ENCODE measurements around the gene HSD11B2. TPM values are rescaled to one million over a fixed set of nuclear protein-coding genes. Genes with fewer than 3 reads are reported as not detected.

Gene HSD11B2
- total RNA-seq, 1 experiment from 2014 or later = 5.3 TPM

DNA sequence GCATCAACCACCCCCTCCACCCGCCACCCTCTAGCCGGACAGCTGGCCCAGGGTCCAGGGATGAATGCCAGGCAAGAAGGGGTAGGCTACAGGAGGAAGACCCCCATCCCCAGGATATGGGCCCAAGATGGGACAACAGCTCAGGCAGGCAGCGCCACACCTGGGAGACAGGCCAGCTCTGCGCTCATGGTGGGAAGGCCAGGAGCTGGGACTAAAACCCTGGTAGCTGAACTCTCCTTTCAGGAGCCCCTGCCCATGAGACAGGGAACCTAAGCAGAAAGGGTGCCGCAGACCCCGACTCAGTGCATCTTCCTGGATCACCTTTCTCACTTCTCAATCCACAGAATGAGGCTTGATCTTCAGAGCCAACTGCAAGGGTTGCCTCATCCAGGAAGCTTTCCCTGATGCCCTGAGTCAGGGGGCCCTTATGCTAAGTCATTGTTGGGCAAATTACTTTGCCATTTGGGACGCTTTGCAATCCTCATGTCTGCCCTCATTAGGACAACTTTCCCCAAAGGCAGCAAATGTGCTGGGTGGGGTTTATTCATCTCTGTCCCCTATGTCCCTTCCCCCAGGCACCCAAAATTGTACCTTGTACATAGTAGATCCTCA, 23.6 kb upstream of the HSD11B2 start:
- H3K9me3 ChIP-seq (ENCODE audit: insufficient read depth, low read depth) = no peaks in the 10 kb centered on the region
- no peak for DNase-seq
- TF ChIP-seq CTCF (conservative IDR thresholded peaks at IDR 0.05) = no peak
- no peak for TF ChIP-seq EZH2 (IDR thresholded peaks at IDR 0.05; ENCODE audit: low read depth)
- ChIA-PET POLR2A (ENCODE audit: unreplicated experiment) (no interaction called here), CTCF (interaction anchor here (0.6 kb wide), 1 partner anchor 61 kb away, joined by 3 read pairs; no protein-coding TSS in a partner anchor)
- no peaks in the 10 kb centered on the region for H3K27me3 ChIP-seq (ENCODE audit: insufficient read depth, low read depth)
- no TSS peak for BruUV-seq (replicated peaks)
- H3K36me3 ChIP-seq (ENCODE audit: low read depth) = no peaks in the 10 kb centered on the region
- H3K4me2 ChIP-seq = no peak overlapping the region
- no peak overlapping the region for H3K4me3 ChIP-seq
- intact Hi-C loops (cut with micrococcal nuclease; ENCODE audit: unreplicated experiment) = no loop called here
- H3K9me2 ChIP-seq (ENCODE audit: insufficient read depth) = no peaks in the 10 kb centered on the region
- H3K27ac ChIP-seq = no peak overlapping the region
- no peaks in the 10 kb centered on the region for H3K79me2 ChIP-seq (ENCODE audit: low read depth)
- H2AFZ ChIP-seq = no peak overlapping the region
- H3K4me1 ChIP-seq (replicated peaks; ENCODE audit: insufficient read depth) = peaks cover 36% of the 10 kb centered on the region
- peaks cover 18% of the 10 kb centered on the region; the same call in 1 of the 2 replicates for H3F3A ChIP-seq (ENCODE audit: insufficient read depth, low read depth)
- H4K20me1 ChIP-seq (ENCODE audit: insufficient read depth) = no peaks in the 10 kb centered on the region

- Histone ChIP-seq H3K79me2 (ENCODE audit: low read depth) (no peaks in the 10 kb centered on the region), H3F3A (ENCODE audit: insufficient read depth, low read depth) (peaks cover 18% of the 10 kb centered on the region; the same call in 1 of the 2 replicates), H3K27ac (no peak overlapping the region), H2AFZ (no peak overlapping the region), H3K4me1 (replicated peaks; ENCODE audit: insufficient read depth) (peaks cover 36% of the 10 kb centered on the region), H3K4me2 (no peak overlapping the region), H4K20me1 (ENCODE audit: insufficient read depth) (no peaks in the 10 kb centered on the region), H3K36me3 (ENCODE audit: low read depth) (no peaks in the 10 kb centered on the region), H3K4me3 (no peak overlapping the region), H3K9me3 (ENCODE audit: insufficient read depth, low read depth) (no peaks in the 10 kb centered on the region), H3K9me2 (ENCODE audit: insufficient read depth) (no peaks in the 10 kb centered on the region), H3K27me3 (ENCODE audit: insufficient read depth, low read depth) (no peaks in the 10 kb centered on the region)
- BruUV-seq (replicated peaks) = no TSS peak
- intact Hi-C loops (cut with micrococcal nuclease; ENCODE audit: unreplicated experiment) = no loop called here
- ChIA-PET POLR2A (ENCODE audit: unreplicated experiment) (interaction anchor here (0.6 to 0.7 kb wide), 3 partner anchors 14 to 154 kb away, joined by 3 to 6 read pairs (median 3); no protein-coding TSS in a partner anchor), CTCF (no interaction called here)
- no peak for DNase-seq
- TF ChIP-seq EZH2 (IDR thresholded peaks at IDR 0.05; ENCODE audit: low read depth) (no peak), CTCF (conservative IDR thresholded peaks at IDR 0.05) (no peak; the same call in 1 of the 2 replicates)
Measured at GRCh38 chr16:67407788-67408452, 23.0 kb upstream of the HSD11B2 start.

DNA sequence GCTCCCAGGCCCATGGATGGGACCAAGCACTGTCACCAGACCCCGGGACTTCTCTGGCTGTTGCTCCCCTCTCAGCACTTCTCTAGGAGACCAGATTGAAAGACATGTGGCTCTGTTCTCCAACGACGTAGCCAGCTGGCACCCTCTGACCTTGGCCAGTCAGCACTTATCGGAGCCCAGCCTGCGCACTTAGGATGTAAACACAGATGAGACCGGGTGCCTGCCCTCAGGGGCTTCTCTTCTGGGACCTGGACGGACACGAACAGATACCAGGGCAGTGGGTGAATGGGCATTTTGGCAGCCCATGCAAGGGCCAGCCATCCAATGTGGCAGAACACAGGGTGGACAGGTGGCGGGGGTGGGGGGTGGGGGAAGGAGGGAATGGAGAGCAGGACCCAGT, 21.3 kb upstream of the HSD11B2 start:
- H2AFZ ChIP-seq = no peak overlapping the region
- peaks cover 10% of the 10 kb centered on the region; the same call in 1 of the 2 replicates for H3F3A ChIP-seq (ENCODE audit: insufficient read depth, low read depth)
- no peaks in the 10 kb centered on the region for H3K79me2 ChIP-seq (ENCODE audit: low read depth)
- intact Hi-C loops (cut with micrococcal nuclease; ENCODE audit: unreplicated experiment) = no loop called here
- no peaks in the 10 kb centered on the region for H3K27me3 ChIP-seq (ENCODE audit: insufficient read depth, low read depth)
- no peak overlapping the region for H3K27ac ChIP-seq
- no peak for DNase-seq
- H3K4me2 ChIP-seq = no peak overlapping the region
- no peaks in the 10 kb centered on the region for H3K9me3 ChIP-seq (ENCODE audit: insufficient read depth, low read depth)
- no peaks in the 10 kb centered on the region for H3K9me2 ChIP-seq (ENCODE audit: insufficient read depth)
- H3K4me3 ChIP-seq = no peak overlapping the region
- BruUV-seq (replicated peaks) = no TSS peak
- ChIA-PET POLR2A (ENCODE audit: unreplicated experiment) (no interaction called here), CTCF (interaction anchor here (0.9 kb wide), 1 partner anchor 71 kb away, joined by 3 read pairs; no protein-coding TSS in a partner anchor)
- no peaks in the 10 kb centered on the region for H3K36me3 ChIP-seq (ENCODE audit: low read depth)
- TF ChIP-seq EZH2 (IDR thresholded peaks at IDR 0.05; ENCODE audit: low read depth) (no peak), CTCF (conservative IDR thresholded peaks at IDR 0.05) (no peak)
- H4K20me1 ChIP-seq (ENCODE audit: insufficient read depth) = no peaks in the 10 kb centered on the region
- H3K4me1 ChIP-seq (replicated peaks; ENCODE audit: insufficient read depth) = peaks cover 24% of the 10 kb centered on the region

Data from PC-9 (cell line).